ENCODE measurements around the gene RBM4B. TPM values are rescaled to one million over a fixed set of nuclear protein-coding genes. Genes with fewer than 3 reads are reported as not detected.

RBM4B gene
- total RNA-seq, 1 donor from 2014 or later, result 30.2 TPM

DNA sequence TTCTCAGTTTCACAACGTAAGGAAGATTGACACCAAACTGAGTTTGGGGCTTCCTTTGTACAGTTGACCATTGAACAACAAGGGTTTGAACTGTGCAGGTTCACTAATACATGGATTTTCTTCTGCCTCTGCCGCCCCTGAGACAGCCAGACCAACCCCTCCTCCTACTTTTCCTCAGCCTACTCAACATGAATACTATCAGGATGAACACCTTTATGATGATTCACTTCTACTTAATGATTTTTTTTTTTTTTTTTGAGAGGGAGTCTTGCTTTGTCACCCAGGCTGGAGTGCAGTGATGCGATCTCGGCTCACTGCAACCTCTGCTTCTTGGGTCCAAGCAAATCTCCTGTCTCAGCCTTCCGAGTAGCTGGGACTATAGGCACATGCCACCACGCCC lies 24.6 kb downstream of the RBM4B start:
- Mint-ChIP-seq H3K4me3 (no peak overlapping the region), H3K4me1 (no peaks in the 10 kb centered on the region), H3K27ac (no peak overlapping the region), H3K9me3 (no peaks in the 10 kb centered on the region), H3K36me3 (peaks cover 33% of the 10 kb centered on the region), H3K27me3 (ENCODE audit: insufficient read depth, low read depth) (peaks cover 2% of the 10 kb centered on the region)
- H3K27ac ChIP-seq, result no peak overlapping the region
- peaks cover 100% of the 10 kb centered on the region for H3K79me2 ChIP-seq (ENCODE audit: low read depth)
- H3K36me3 ChIP-seq, result peaks cover 24% of the 10 kb centered on the region
- H3K27me3 ChIP-seq, result no peaks in the 10 kb centered on the region
- no peaks in the 10 kb centered on the region for H3K4me1 ChIP-seq
- peaks cover 53% of the 10 kb centered on the region for H3F3A ChIP-seq (ENCODE audit: low read depth)
- no peak overlapping the region for H3K4me3 ChIP-seq
- H3K9ac ChIP-seq, result no peak overlapping the region
- H3K4me2 ChIP-seq, result no peak overlapping the region
- DNase-seq (ENCODE audit: low spot score), result no peak
- TF ChIP-seq EZH2 (IDR thresholded peaks at IDR 0.05) (no peak), EZH2phosphoT487 (IDR thresholded peaks at IDR 0.05) (no peak)
- TF ChIP-seq, protein P1, sequence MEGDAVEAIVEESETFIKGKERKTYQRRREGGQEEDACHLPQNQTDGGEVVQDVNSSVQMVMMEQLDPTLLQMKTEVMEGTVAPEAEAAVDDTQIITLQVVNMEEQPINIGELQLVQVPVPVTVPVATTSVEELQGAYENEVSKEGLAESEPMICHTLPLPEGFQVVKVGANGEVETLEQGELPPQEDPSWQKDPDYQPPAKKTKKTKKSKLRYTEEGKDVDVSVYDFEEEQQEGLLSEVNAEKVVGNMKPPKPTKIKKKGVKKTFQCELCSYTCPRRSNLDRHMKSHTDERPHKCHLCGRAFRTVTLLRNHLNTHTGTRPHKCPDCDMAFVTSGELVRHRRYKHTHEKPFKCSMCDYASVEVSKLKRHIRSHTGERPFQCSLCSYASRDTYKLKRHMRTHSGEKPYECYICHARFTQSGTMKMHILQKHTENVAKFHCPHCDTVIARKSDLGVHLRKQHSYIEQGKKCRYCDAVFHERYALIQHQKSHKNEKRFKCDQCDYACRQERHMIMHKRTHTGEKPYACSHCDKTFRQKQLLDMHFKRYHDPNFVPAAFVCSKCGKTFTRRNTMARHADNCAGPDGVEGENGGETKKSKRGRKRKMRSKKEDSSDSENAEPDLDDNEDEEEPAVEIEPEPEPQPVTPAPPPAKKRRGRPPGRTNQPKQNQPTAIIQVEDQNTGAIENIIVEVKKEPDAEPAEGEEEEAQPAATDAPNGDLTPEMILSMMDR (IDR thresholded peaks at IDR 0.05), result no peak
- H4K20me1 ChIP-seq (ENCODE audit: low read depth), result peaks cover 81% of the 10 kb centered on the region
- no peak overlapping the region for H2AFZ ChIP-seq (replicated peaks)
- H3K9me3 ChIP-seq (ENCODE audit: low read depth), result no peaks in the 10 kb centered on the region

DNA sequence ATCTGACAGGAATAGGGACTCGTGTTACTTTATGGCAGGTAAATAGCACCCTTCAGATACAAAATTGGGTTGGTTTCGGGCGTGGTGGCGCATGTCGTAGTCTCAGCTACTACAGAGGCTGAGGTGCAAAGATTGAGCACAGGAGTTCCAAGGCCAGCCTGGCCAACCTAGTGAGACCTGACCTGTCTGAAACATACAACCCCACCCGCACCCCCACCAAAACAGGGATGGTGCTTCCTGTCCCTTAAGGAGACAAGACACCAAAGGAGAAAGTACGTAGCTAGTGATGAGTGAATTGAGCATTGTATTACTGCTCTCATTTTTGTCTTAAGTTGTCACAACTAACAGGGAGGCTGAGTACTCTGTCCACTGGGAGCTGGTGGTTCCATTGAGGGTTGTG lies 25.0 kb downstream of the RBM4B start:
- H3K4me3 ChIP-seq, result no peak overlapping the region
- peaks cover 100% of the 10 kb centered on the region for H3K79me2 ChIP-seq (ENCODE audit: low read depth)
- no peaks in the 10 kb centered on the region for H3K9me3 ChIP-seq (ENCODE audit: low read depth)
- no peak overlapping the region for H3K4me2 ChIP-seq
- no peak overlapping the region for H3K9ac ChIP-seq
- H2AFZ ChIP-seq (replicated peaks), result no peak overlapping the region
- Mint-ChIP-seq H3K36me3 (peaks cover 35% of the 10 kb centered on the region), H3K9me3 (no peaks in the 10 kb centered on the region), H3K27ac (no peak overlapping the region), H3K27me3 (ENCODE audit: insufficient read depth, low read depth) (peaks cover 2% of the 10 kb centered on the region), H3K4me1 (no peaks in the 10 kb centered on the region), H3K4me3 (no peak overlapping the region)
- peaks cover 81% of the 10 kb centered on the region for H4K20me1 ChIP-seq (ENCODE audit: low read depth)
- H3K4me1 ChIP-seq, result no peaks in the 10 kb centered on the region
- H3K27ac ChIP-seq, result no peak overlapping the region
- H3K27me3 ChIP-seq, result no peaks in the 10 kb centered on the region
- H3K36me3 ChIP-seq, result peaks cover 24% of the 10 kb centered on the region
- H3F3A ChIP-seq (ENCODE audit: low read depth), result peaks cover 58% of the 10 kb centered on the region
- TF ChIP-seq, protein P1 (IDR thresholded peaks at IDR 0.05), result no peak
- TF ChIP-seq EZH2 (IDR thresholded peaks at IDR 0.05) (no peak), EZH2phosphoT487 (IDR thresholded peaks at IDR 0.05) (no peak)
- no peak for DNase-seq (ENCODE audit: low spot score)

DNA sequence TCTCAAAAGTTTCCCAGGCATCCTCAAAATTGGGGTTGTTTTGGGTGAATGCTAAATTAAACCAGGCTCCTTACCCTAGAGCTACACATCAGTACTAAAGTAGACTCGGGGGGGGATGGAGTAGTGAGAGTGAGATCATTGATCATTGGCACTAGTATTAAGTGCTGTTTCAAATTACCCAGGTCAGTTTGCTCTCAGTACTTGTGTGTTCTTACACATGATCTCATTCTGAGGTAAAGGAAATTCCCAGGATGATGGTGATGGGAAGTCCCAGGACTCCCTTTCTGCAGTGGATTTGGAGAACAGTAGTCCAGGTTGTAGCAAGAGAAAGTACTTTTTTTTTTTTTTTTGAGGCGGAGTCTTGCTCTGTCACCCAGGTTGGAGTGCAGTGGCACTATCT lies 26.7 kb downstream of the RBM4B start:
- Histone ChIP-seq H3K79me2 (ENCODE audit: low read depth) (peaks cover 100% of the 10 kb centered on the region), H3K4me3 (no peak overlapping the region), H4K20me1 (ENCODE audit: low read depth) (peaks cover 87% of the 10 kb centered on the region), H3K4me2 (no peak overlapping the region), H3F3A (ENCODE audit: low read depth) (peaks cover 74% of the 10 kb centered on the region), H3K27me3 (no peaks in the 10 kb centered on the region), H3K9me3 (ENCODE audit: low read depth) (no peaks in the 10 kb centered on the region), H3K27ac (no peak overlapping the region), H3K9ac (no peak overlapping the region), H3K36me3 (peaks cover 21% of the 10 kb centered on the region), H2AFZ (replicated peaks) (no peak overlapping the region), H3K4me1 (no peaks in the 10 kb centered on the region)
- no peak for TF ChIP-seq EZH2 (IDR thresholded peaks at IDR 0.05)
- TF ChIP-seq, protein P1 (IDR thresholded peaks at IDR 0.05), result no peak
- no peak for TF ChIP-seq EZH2phosphoT487 (IDR thresholded peaks at IDR 0.05)
- DNase-seq (ENCODE audit: low spot score), result no peak
- Mint-ChIP-seq H3K36me3 (peaks cover 48% of the 10 kb centered on the region), H3K4me3 (no peak overlapping the region), H3K4me1 (no peaks in the 10 kb centered on the region), H3K27ac (no peak overlapping the region), H3K9me3 (no peaks in the 10 kb centered on the region), H3K27me3 (ENCODE audit: insufficient read depth, low read depth) (peaks cover 4% of the 10 kb centered on the region)

All from neural progenitor cell (in vitro differentiated cells).